ENCODE results near the gene P4HA3. TPM values are rescaled to one million over a fixed set of nuclear protein-coding genes. Genes with fewer than 3 reads are reported as not detected.

Gene P4HA3
- total RNA-seq, 1 experiment from 2014 or later: 3.7 TPM

GRCh38 chr11:74256378-74257133, 54.9 kb downstream of the P4HA3 start:
- no peak overlapping the region for H3K4me2 ChIP-seq (ENCODE audit: low read length)

GRCh38 chr11:74255741-74256375, 55.6 kb downstream of the P4HA3 start:
- Histone ChIP-seq H3K9me3 (ENCODE audit: low read length) (no peaks in the 10 kb centered on the region), H3K27me3 (ENCODE audit: low read length) (no peaks in the 10 kb centered on the region), H3K36me3 (ENCODE audit: low read depth, low read length) (peaks cover 13% of the 10 kb centered on the region), H3K27ac (ENCODE audit: low read length) (no peak overlapping the region), H3F3A (ENCODE audit: low read length, unreplicated experiment) (no peaks in the 10 kb centered on the region), H3K79me2 (ENCODE audit: low read length) (no peaks in the 10 kb centered on the region), H2AFZ (ENCODE audit: low read length) (no peak overlapping the region), H3K9ac (ENCODE audit: low read length) (no peak overlapping the region), H4K20me1 (ENCODE audit: low read length) (no peaks in the 10 kb centered on the region), H3K4me3 (ENCODE audit: low read length) (no peak overlapping the region), H3K4me1 (ENCODE audit: insufficient read depth, low read length) (peaks cover 15% of the 10 kb centered on the region), H3K4me2 (ENCODE audit: low read length) (no peak overlapping the region), H3K9me2 (replicated peaks; ENCODE audit: low read length) (no peaks in the 10 kb centered on the region)
- ChIA-PET POLR2A (ENCODE audit: unreplicated experiment) (interaction anchor here (0.6 kb wide), 1 partner anchor 85 kb away, joined by 6 read pairs; the partner anchor contains the start of gene C2CD3), CTCF (interaction anchor here (0.6 to 1.9 kb wide), 16 partner anchors 17 to 315 kb away, joined by 3 to 25 read pairs (median 4); partner anchors contain the start of gene PGM2L1)
- peak; percentile 66 for ATAC-seq
- BruUV-seq (replicated peaks): no TSS peak
- intact Hi-C loops (cut with micrococcal nuclease): loop anchor here (1.0 to 2.0 kb wide), 6 partner anchors 63 to 315 kb away; no protein-coding TSS in a partner anchor
- TF ChIP-seq EZH2 (IDR thresholded peaks at IDR 0.05; ENCODE audit: low read length, unreplicated experiment): no peak
- TF ChIP-seq CTCF (conservative IDR thresholded peaks at IDR 0.05; ENCODE audit: low read depth, low read length): peak; percentile 99
- DNase-seq: peak; percentile 87

More at GRCh38 chr11:74256378-74257133, 54.9 kb downstream of the P4HA3 start:
- Histone ChIP-seq H3K4me1 (ENCODE audit: insufficient read depth, low read length) (peaks cover 15% of the 10 kb centered on the region), H2AFZ (ENCODE audit: low read length) (no peak overlapping the region), H3K9ac (ENCODE audit: low read length) (no peak overlapping the region), H3F3A (ENCODE audit: low read length, unreplicated experiment) (no peaks in the 10 kb centered on the region), H3K9me2 (replicated peaks; ENCODE audit: low read length) (no peaks in the 10 kb centered on the region), H3K36me3 (ENCODE audit: low read depth, low read length) (peaks cover 7% of the 10 kb centered on the region; the same call in 1 of the 2 replicates), H4K20me1 (ENCODE audit: low read length) (no peaks in the 10 kb centered on the region), H3K4me3 (ENCODE audit: low read length) (no peak overlapping the region), H3K27ac (ENCODE audit: low read length) (no peak overlapping the region), H3K79me2 (ENCODE audit: low read length) (no peaks in the 10 kb centered on the region), H3K27me3 (ENCODE audit: low read length) (no peaks in the 10 kb centered on the region), H3K9me3 (ENCODE audit: low read length) (no peaks in the 10 kb centered on the region)
- CTCF ChIA-PET: interaction anchor here (0.6 to 1.9 kb wide), 9 partner anchors 65 to 315 kb away, joined by 3 to 25 read pairs (median 5); no protein-coding TSS in a partner anchor
- no peak for TF ChIP-seq CTCF (conservative IDR thresholded peaks at IDR 0.05; ENCODE audit: low read depth, low read length)
- TF ChIP-seq EZH2 (IDR thresholded peaks at IDR 0.05; ENCODE audit: low read length, unreplicated experiment): no peak
- TF ChIP-seq EZH2phosphoT487 (IDR thresholded peaks at IDR 0.05; ENCODE audit: borderline replicate concordance, low read length): no peak
- POLR2A ChIA-PET (ENCODE audit: unreplicated experiment): interaction anchor here (0.6 kb wide), 1 partner anchor 86 kb away, joined by 6 read pairs; the partner anchor contains the start of gene C2CD3
- ATAC-seq: no peak
- intact Hi-C loops (cut with micrococcal nuclease): loop anchor here (1.0 to 2.0 kb wide), 4 partner anchors 132 to 314 kb away; no protein-coding TSS in a partner anchor
- BruUV-seq (replicated peaks): TSS peak; percentile 15
- DNase-seq: no peak

Measured in PC-3 (cell line).